SIG-M5 (cell line): Measurements from ENCODE around the gene NPTX1.

Source experiments
- DNase-seq: peaks from one replicate; lab custom pipeline; 2025; lab: John Stamatoyannopoulos, UW

NPTX1 gene

DNA sequence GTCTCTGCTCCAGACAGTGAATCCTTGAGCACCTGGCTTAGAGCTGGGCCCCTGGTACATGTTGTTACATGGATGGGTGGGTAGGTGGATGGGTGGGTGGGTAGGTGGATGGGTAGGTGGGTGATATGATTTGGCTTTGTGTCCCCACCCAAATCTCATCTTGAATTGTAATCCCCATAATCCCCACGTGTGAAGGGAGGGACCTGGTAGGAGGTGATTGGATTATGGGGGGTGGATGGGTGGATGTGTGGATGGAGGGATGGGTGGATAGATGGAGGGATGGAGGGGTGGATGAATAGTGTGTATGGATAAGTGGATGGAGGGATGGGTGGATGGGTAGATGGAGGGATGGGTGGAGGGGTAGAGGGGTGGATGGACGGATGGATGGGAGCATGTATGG, 26.6 kb upstream of the NPTX1 start:
- no peak for DNase-seq

DNA sequence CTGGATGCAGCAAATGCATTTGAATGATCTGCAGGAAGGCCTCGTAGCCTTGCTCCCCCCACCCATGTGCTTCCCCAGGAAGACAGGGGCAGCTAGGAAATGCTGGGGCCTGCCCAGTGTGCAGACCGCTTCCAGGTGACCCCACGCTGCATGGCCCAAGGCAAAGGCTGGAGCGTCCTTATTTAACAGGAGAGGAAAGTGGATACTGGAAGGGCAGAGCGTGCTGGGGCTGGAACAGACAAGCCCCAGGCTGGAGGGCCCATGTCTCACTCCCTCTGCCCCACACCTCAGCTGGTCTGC, 26.1 kb upstream of the NPTX1 start:
- DNase-seq, result no peak

DNA sequence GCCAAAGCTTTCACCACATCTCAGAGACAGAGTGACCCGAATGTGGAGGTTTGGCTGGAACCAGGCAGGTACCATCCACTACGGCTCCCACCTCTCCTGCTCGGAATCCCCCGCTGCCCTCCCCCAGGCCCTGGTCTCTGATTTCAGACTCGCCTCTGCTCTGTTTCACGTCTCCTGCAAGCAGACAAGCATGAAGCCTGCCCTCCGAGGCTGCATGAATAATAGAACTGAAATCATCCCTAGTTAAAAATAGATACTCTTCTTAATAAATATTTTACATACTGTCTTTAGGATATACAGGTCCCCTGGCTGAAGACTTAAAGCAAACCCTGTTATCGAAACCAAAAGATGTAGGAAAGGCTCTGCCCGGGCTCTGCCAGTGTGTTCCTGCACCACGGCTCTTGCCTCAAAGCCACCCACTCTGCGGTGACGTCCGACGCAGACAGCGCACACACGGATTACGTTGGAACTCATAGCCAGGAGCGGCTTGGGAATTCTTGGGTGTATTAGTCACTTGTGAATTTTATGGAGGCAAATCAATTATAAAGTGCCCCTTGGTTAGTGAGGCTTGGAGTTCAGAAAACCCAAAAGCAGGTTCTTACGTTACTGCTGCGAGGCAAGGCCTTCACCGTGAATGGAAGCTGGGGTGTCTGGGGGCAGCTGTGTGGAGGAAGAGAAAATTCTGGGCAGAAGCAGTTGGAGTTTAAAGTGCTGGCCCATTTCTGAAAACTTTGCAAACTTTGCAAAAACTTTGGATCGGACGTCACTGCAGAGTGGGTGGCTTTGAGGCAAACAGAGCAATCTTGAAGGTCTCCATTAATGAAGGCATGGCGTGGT, 25.6 kb upstream of the NPTX1 start:
- no peak for DNase-seq

DNA sequence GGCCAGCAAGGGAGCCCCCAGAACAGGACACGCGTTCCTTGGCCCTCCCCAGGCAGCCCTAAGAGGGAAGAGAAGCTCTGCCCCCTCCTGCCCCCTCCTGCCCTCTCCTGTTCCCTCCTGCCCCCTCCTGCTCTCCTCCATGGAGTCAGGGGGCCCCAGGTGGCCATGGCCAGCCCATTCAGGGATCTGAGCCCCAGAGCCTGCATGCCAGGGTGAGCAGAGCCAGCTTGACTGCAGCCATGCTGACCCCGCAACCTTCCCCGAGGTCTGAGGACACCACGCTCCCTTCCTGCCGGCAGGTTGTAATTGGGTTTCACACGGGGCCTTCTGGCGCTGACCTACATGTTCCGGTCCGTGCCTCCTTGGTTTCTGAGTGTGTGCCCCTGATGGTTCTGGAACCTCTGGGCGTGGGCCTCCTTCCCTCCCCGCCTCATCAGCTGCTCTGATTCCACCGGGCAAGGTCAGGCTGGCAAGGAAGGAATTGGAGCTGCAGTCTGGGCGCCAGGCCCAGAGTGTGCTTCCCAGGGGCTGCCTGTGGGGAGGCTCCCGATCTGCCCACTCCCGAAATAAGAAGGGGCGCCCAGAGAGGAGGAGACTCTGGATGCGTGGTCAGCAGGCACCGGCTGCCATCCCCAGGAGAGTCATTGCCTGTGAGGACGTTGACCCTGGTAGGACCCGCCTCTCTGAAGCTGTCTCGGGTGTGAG, 23.7 kb upstream of the NPTX1 start:
- no peak for DNase-seq

DNA sequence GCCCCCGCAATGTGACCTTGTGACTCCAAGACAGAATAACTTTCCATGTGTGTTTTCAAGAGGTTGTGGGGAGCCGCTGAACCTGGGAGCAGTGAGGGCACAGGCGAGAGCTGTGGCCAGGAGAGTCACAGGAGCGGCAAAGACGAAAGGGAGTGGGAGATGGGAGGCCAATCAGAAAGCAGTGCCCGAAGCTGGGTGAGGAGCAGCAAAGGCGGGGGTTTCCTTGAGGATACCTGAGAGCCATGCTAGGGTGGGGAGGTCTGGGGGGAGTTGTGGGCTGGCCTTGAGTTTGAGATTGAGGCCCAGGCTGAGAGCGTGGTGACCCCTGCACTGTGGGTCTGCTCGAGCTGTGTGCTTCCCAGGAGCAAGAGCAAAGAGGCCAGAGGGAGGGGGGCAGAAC, 23.2 kb upstream of the NPTX1 start:
- DNase-seq, result no peak

DNA sequence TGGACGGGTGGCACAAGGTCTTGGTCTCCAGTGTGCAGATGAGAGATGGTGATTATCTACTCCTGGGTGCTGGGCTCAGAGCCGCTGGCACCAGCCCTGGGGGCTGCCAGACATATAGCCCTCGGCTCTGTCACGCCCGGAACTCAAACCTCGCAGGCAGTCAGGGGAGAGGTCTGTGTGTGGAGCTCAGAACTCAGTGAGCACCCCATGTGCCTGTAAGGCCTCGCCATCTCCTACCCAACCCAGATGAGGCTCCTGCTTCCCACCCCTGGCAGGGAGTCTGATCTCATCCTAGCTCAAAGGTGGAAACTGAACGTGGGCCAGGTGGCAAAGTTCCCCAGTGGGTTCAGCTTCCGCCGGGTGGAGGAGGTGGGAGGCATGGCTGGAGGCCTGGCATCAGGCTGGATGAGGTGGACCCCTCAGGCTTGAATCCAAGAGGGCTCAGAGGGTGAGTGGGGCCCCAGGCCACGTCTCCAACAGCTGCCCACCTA, 22.6 kb upstream of the NPTX1 start:
- no peak for DNase-seq

DNA sequence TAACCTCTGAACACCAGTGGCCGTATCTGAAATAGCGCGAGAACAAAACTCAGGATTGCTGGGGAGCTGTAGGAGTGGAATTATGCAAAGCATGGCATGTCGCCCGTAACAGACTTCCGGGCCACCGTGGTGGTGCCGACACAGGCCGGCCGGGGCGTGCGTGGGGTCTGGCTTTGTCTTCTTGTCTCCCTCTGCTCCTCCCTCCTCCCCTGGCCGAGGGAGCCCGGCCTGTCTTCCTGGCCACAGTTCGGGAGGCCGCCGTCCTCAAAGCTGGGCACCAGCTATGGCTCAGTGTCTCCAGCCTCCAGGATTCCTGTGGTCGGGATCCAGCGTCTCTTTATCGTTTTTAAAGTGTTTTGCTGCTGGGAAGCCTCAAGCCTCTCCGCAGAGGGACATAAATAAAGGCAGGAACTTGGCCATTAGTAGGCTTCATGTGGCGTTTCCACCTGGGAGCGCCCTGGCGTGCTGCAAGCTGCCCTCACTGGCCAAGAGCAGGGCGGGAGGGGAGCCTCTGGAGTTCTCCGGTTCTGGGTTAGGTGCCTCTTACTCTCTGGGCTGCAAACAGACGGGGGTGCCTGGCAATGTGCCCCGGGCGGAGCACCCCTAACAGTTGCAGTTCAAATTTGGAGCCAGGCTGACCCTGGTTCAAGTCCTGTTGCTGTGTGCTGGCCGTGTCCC, 22.0 kb upstream of the NPTX1 start:
- DNase-seq, result no peak

DNA sequence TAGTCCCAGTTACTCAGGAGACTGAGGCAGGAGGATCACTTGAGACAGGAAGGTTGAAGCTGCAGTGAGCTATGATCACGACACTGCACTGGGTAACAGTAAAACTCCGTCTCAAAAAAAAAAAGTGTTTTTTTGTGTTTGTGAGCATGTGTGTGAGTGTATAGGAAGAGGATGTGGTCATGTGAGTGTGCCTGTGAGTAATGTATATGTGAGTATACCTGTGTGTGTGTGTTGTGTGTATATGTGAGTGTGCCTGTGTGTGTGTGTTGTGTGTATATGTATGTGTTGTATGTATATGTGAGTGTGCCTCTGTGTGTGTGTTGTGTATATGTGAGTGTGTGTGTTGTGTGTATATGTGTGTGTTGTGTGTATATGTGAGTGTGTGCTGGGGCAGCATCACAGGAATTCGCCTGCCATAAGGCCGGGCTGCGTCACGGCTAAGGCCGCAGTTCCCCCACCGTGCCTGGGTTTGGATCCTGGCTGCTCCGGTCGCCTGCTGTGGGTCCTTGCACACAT, 21.4 kb upstream of the NPTX1 start:
- DNase-seq, result no peak

DNA sequence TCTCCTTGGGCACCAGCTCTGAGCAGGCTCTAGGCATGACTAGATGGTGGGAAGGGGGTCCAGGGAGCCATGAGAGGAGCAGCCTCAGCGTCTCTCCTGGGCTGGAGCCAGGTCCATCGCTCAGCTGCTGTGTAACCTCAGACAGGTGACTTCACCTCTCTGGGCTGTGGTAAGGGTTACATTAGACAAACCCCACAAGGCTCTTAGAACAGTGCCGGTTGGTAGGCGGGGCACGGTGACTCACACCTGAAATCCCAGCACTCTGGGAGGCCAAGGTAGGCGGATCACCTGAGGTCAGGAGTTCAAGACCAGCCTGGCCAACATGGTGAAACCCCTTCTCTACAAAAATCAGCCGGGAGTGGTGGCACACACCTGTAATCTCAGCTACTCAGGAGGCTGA, 18.1 kb upstream of the NPTX1 start:
- no peak for DNase-seq

DNA sequence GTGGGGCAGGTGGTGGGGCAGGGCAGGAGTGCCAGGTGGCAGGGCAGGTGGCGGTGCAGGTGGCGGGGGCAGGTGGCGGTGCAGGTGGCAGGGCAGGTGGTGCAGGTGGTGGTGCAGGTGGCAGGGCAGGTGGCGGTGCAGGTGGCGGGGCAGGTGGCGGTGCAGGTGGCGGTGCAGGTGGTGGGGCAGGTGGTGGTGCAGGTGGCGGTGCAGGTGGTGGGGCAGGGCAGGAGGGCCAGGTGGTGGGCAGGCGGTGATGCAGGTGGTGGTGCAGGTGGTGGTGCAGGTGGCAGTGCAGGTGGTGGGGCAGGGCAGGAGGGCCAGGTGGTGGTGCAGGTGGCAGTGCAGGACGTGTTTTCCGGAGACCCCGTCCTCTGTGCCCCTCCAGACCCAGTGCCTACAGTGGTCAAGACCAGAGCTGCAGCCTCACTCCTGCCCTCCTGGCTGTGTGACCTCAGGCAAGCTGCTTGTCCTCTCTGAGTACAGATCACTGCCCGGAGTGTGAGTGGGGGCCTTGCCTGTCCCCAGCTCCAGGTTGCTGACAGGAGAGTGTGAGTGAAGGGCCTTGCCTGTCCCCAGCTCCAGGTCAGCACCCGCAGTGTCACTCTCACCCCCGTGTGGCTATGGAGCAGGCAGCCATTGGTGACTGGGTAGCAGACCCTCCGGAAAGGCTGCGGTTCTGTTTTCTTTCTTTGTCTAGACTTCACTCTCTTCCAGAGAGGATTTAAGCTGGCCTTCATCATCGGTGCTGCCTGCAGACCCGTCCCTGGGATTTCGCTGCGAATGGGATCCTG, 16.1 kb upstream of the NPTX1 start:
- no peak for DNase-seq

DNA sequence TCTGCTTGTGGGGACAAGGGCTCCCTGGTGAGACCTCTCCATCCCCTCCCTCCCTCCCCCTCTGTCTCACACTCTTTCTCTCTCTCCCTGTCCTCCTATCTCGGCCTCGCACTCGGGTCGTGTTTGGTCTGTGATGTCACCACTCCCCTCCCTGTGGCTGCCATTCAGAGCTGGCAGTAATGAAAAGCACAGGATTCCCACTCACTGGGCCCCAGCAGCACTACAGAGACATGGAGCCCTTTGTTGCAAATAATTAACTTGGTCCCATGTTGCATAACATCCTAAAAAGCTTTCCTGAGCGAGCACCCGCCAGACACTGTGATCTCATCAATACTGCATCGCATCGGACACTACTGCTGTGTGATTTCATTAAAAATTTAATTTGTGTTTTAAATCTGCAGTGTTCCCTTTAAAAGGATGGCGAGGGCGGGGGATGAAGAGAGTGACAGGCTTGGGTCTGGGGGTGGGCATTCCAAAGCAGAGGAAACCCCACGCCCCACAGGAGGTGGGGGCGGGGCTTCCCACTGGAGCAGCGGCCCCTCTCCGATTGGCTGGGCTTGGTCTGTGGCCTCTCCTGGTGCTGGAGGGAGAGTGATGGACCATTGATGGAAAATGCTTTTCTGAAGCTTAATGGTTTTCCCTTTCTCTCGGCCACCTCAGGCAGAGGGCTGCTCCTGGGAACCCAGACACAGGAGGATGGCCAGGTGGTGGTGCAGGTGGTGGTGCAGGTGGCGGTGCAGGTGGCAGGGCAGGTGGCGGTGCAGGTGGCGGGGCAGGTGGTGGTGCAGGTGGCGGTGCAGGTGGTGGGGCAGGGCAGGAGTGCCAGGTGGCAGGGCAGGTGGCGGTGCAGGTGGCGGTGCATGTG, 15.3 kb upstream of the NPTX1 start:
- DNase-seq, result no peak

DNA sequence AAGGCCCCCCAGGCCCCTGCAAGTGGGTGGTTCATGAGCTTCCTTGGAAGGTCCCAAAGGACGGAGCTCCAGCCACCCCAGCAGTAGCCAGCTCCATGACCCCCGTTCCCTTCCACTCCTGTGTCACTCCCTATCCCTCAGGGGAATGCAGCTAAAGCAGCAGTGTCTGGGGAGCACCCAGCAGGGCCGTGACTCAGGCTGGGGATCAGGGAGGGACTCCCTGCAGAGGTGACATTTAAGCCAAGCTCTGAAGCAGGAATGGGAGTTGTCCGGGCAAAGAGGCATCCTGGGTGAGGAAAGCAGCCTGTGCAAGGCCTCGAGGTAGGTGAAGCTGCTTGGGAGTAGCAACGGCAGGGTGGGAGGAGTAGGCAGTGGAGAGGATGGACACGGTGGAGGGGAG, 11.1 kb upstream of the NPTX1 start:
- DNase-seq, result no peak

DNA sequence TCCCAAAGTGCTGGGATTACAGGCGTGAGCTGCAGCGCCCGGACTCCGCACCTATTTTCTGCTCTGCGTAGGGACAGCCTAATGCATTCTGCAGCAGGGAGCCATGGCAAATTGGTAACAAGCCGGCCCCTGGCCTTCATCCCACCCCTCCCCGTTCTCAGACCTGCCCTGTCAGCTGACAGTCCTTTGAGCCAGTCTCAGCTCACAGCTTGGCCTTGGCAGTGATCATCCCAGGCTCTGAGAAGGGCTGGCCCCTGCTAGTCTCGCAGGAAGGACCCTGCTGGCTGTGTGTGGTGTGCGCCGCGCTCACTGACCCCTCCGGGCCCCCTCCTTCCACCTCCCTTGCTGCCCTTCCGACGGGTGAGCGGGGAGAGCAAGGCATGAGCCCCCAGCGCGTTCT, 10.3 kb upstream of the NPTX1 start:
- DNase-seq, result no peak

DNA sequence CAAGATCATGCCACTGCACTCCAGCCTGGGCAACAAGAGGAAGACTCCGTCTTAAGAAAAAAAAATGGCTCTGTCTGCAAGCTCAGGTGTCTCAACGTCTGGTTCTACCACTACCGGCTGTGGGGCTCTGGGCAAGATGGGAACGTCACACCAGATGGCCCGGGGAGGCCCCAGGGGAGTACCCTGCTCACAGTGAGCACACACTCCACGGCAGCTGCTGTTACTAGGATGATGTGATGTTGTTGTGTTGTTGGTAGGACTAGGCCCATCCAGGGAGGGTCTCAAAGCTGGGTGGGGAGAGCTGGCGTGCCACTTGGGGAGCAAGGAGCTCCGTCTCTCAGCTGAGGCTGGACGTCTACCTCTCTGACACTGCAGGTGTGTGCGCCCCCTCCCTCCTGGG, 9.4 kb upstream of the NPTX1 start:
- no peak for DNase-seq

DNA sequence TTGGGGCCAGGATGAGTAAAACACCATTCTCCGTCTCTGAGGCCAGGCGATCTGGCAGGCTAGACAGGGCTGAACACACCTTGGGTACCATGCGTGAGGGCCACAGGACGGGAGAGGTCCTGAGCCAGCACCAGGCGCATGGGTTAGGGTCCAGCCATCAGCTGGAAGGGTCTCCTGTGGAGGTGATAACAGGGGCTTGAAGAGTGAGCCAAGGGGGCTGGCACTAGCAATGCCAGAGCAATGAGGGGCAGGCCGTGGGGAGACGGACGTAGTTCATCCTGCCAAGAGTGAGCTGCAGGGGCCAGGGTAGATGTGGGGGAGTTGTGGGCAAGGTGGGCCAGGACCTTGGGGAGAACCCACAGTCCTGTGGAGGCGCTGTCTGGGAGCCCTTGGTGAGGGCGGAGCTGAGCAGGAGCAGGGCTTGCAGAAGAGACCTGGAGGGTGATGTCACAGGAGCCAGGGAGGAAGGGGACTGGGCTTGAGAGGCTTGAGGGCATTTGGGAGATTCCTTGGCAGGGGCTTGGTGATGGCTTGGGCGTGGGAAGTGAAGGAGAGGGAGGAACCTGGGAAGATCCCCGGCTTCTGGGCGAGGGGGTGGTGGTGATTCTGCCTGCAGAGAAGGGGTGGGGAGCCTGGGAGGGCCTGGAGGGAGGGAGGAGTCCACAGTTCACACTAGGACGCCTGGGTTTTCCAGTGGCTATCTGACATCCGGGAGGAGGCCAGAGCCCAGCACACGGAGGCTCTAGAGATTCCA, 6.3 kb upstream of the NPTX1 start:
- no peak for DNase-seq

DNA sequence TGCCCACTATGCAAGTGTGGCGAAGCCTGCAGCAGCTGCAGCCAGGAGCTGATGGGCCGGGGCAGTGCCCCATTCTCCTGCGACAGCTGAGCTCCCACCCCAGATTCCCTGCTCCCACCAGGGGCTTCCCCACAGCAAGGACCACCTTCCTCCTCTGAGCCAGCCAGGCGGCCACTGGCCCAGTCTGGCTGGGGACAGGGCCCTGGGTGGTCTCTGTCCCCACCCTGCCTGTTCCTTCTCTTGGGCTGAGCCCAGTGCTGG, 5.6 kb upstream of the NPTX1 start:
- DNase-seq, result no peak

DNA sequence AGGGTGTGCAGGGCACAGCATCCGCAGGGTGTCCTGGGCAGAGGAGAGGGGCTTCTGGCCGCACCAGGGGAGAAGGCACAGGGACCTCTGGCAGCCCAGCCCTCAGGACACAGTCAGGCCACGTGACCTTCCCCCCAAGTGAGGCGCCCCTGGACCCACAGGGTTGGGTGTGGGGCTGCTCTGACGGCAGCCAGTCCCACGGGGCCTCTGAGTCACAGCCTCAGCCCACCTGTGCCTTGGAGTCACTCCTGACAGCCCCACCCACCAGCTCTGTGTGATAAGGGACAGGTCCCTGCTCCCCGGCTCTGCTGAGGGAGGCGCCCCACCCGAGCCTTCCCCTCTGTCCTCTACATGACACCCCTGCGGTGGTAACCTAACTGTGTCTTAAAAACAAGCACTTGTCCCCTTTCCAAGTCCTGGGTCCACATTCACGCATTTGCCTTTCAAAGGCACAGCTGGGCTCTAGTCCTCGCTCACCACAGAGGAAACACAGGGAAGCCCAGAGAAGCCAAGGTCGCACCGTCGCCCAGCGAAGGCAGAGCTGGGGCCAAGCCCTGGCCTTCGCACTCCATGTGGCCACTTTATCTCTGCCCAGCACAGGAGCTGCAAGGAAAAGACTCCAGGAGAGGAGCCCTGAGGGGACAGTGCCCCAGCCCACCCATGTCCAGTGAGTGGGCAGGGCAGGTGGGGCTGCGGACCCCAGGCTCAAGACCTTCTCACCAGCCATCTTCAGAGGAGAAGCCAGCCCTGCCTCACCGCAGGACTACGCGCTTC, 5.1 kb upstream of the NPTX1 start:
- no peak for DNase-seq

DNA sequence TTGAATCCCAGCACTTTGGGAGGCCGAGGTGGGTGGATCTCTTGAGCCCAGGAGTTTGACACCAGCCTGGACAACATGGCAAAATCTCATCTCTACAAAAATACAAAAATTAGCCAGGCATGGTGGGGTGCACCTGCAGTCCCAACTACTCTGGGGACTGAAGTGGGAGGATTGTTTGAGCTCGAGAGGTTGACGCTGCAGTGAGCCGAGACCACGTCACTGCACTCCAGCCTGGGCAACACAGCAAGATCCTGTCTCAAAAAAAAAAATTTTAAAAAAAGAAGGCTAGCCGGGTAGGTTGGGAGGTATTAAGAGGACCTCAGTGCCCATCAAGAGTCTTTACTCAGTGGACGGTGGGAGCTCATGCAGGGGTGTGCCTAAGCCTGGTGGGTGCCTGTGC, 3.8 kb upstream of the NPTX1 start:
- DNase-seq, result no peak

DNA sequence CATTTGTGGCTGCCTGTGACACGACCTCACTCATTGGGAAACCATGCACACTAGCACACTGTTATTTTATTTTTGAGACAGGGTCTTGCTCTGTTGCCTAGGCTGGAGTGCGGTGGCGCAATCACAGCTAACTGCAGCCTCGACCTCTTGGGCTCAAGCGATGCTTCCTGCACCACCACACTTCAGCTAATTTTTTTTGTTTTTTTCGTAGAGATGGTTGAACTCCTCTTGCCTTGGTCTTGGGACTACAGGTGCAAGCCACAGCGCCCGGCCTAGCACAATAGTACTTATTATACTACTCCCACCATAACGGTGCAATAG, 2.8 kb upstream of the NPTX1 start:
- no peak for DNase-seq
